Pancreas (tissue), 10 donors: ENCODE results near the gene DMD. TPM values are rescaled to one million over a fixed set of nuclear protein-coding genes. Genes with fewer than 3 reads are reported as not detected.

ENCODE experiments used
- ATAC-seq, 4 donors: fragments of 200-7000 bp; cut with Tn5 transposase; one replicate each; pipeline versions ENCODE4 v1.8.0 to v1.9.1; 2020; ENCODE audit warnings: mild to moderate bottlenecking in 4 of 4, moderate library complexity in 4 of 4
- DNase-seq, 6 donors: peaks; one replicate each; pipeline ENCODE4 v3.0.0-alpha.2; 2020
- FAIRE-seq: peaks from 2 replicates; lab custom pipeline; 2012; peaks lifted over from hg19 to GRCh38; lab: Jason Lieb, UNC
- H3K27ac ChIP-seq, 4 donors: fragments of 200-600 bp; sonication (generic); 1 replicate in 3 of 4; 2 replicates in 1 of 4; pipeline versions ENCODE4 v1.5.0 to v1.8.0; 2020
- H3K27me3 ChIP-seq, 4 donors: fragments of 200-600 bp; one replicate each; pipeline ENCODE4 v1.8.0; 2021
- H3K36me3 ChIP-seq, 3 donors: fragments of 200-600 bp; sonication (generic) in 1 of 3; one replicate each; pipeline versions ENCODE4 v1.5.0 to v1.8.0; 2020 to 2021
- H3K4me1 ChIP-seq, 3 donors: fragments of 200-600 bp; one replicate each; pipeline ENCODE4 v1.8.0; 2021
- H3K4me3 ChIP-seq, 4 donors: fragments of 200-600 bp; sonication (generic) in 2 of 4; one replicate each; pipeline versions ENCODE4 v1.5.0 to v1.8.0; 2020 to 2021
- H3K9me3 ChIP-seq, 4 donors: fragments of 200-600 bp; one replicate each; pipeline ENCODE4 v1.8.0; 2021
- CTCF ChIP-seq, 4 donors: fragments of 200-600 bp; sonication (generic) in 3 of 4; IDR thresholded peaks; one replicate each; pipeline versions ENCODE4 v1.5.0 to v1.8.0; 2021; ENCODE audit warnings: antibody characterized with exemption in 4 of 4
- WGBS, 2 donors: extraction: QIAGEN DNeasy Blood & Tissue Kit; methylation state at CpG; one replicate each; pipeline ENCODE4 v1.1.7; 2013; 5-methylcytosine and 5-hydroxymethylcytosine counted together
- intact Hi-C, 3 donors: fragments of 100-400 bp; cut with DNase I; formaldehyde crosslinking; loops; one replicate each; pipeline versions ENCODE4 v1.11.1 to v1.14.2; 2022
- polyA plus RNA-seq, 2 donors: library from polyadenylated mRNA; stranded (reverse); fragments of 200-250 nt; gene quantifications; one replicate each; pipeline ENCODE4 v1.2.3, GENCODE V29; 2013
- total RNA-seq, 6 donors: library from RNA; stranded (reverse); fragmentation: NEBNext Ultra II Directional in 4 of 6; extraction: Animal tissue kit (Norgen Biotek cat#: 25700) in 4 of 6; gene quantifications; one replicate each; pipeline versions ENCODE4 v1.2.1 to v1.2.4, GENCODE V29; 2021 to 2023
- donor health status: healthy with polysubstance abuse.
- donor health status: DM: no; HTN: no; CAD: no; lungs with moderate emphysema.
- donor health status: DM: no; HTN: no; CAD: no.
- donor health status: control.
- donor health status: control.
- donor health status: Bipolar disorder and iron deficiency.
- donor health status: DM: yes; HTN: yes; CAD: no.
- donor health status: DM: no; HTN: no; CAD: no.
- donor health status: DM: no; HTN: no; CAD: no.
- donor health status: DM: yes; HTN: yes; CAD: no.

Gene DMD
- total and polyA plus RNA-seq, 8 donors: 9.1 to 46.5 (median 32.1) TPM

GRCh38 chrX:31499109-31499508 is 1712.2 kb downstream of the DMD start:
- no peaks in the 10 kb centered on the region for H3K27me3 ChIP-seq
- no peak for DNase-seq
- no peaks in the 10 kb centered on the region for H3K4me1 ChIP-seq
- H3K9me3 ChIP-seq: no peaks in the 10 kb centered on the region
- 74% methylated on average over 2 of the region's 2 CpGs for WGBS, 2 donors
- H3K36me3 ChIP-seq: no peaks in the 10 kb centered on the region
- no peak overlapping the region for H3K4me3 ChIP-seq
- ATAC-seq: no peak
- no peak for TF ChIP-seq CTCF (IDR thresholded peaks at IDR 0.05)
- intact Hi-C loops: no loop called here
- FAIRE-seq: no peak
- H3K27ac ChIP-seq: no peak overlapping the region

GRCh38 chrX:31497086-31497485 is 1714.3 kb downstream of the DMD start:
- TF ChIP-seq CTCF (IDR thresholded peaks at IDR 0.05): no peak
- no peak for DNase-seq
- no peaks in the 10 kb centered on the region for H3K4me1 ChIP-seq
- no peak overlapping the region for H3K4me3 ChIP-seq
- no peaks in the 10 kb centered on the region for H3K9me3 ChIP-seq
- ATAC-seq: no peak
- no peak for FAIRE-seq
- H3K27me3 ChIP-seq: no peaks in the 10 kb centered on the region
- intact Hi-C loops: no loop called here
- no peaks in the 10 kb centered on the region for H3K36me3 ChIP-seq
- no peak overlapping the region for H3K27ac ChIP-seq
- WGBS, 2 donors: 38 to 64% methylated on average over 3 of the region's 3 CpGs

GRCh38 chrX:31487951-31488350 is 1723.4 kb downstream of the DMD start:
- no peak for TF ChIP-seq CTCF (IDR thresholded peaks at IDR 0.05)
- 70% methylated on average over 3 of the region's 3 CpGs for WGBS, 2 donors
- H3K27me3 ChIP-seq: peaks cover 0 to 7% (median 0%) of the 10 kb centered on the region in 4 donors
- no peak for ATAC-seq
- no peak for DNase-seq
- H3K27ac ChIP-seq: no peak overlapping the region
- no peak for FAIRE-seq
- H3K4me1 ChIP-seq: no peaks in the 10 kb centered on the region
- no peaks in the 10 kb centered on the region for H3K36me3 ChIP-seq
- no peaks in the 10 kb centered on the region for H3K9me3 ChIP-seq
- intact Hi-C loops: no loop called here
- no peak overlapping the region for H3K4me3 ChIP-seq

- peaks cover 0 to 7% (median 2%) of the 10 kb centered on the region in 4 donors for H3K27me3 ChIP-seq
- H3K9me3 ChIP-seq: no peaks in the 10 kb centered on the region
- no peak for ATAC-seq
- no peak for TF ChIP-seq CTCF (IDR thresholded peaks at IDR 0.05)
- DNase-seq: no peak
- no peak overlapping the region for H3K27ac ChIP-seq
- no peak for FAIRE-seq
- 76 to 78% methylated on average over 5 of the region's 5 CpGs for WGBS, 2 donors
- no peaks in the 10 kb centered on the region for H3K4me1 ChIP-seq
- intact Hi-C loops: no loop called here
- H3K36me3 ChIP-seq: no peaks in the 10 kb centered on the region
- no peak overlapping the region for H3K4me3 ChIP-seq
Measured at GRCh38 chrX:31483336-31483735, 1728.0 kb downstream of the DMD start.

GRCh38 chrX:31480696-31481095 is 1730.7 kb downstream of the DMD start:
- Histone ChIP-seq H3K36me3 (no peaks in the 10 kb centered on the region), H3K4me1 (no peaks in the 10 kb centered on the region), H3K9me3 (no peaks in the 10 kb centered on the region), H3K27ac (no peak overlapping the region), H3K27me3 (peaks cover 0 to 3% (median 0%) of the 10 kb centered on the region in 4 donors), H3K4me3 (no peak overlapping the region)
- intact Hi-C loops: no loop called here
- DNase-seq: no peak
- no peak for ATAC-seq
- TF ChIP-seq CTCF (IDR thresholded peaks at IDR 0.05): no peak
- WGBS, 2 donors: 71 to 83% methylated on average over 4 of the region's 4 CpGs
- no peak for FAIRE-seq
